Left colon (tissue), 2 donors: Measurements from ENCODE around the gene SPEG. TPM values are rescaled to one million over a fixed set of nuclear protein-coding genes. Genes with fewer than 3 reads are reported as not detected.
A peak's percentile ranks its signal among the peaks of the same experiment; 100 is the strongest.

Experiments used
- ATAC-seq: fragments of 200-7000 bp; cut with Tn5 transposase; one replicate; pipeline ENCODE4 v1.9.1; 2020; ENCODE audit warnings: mild to moderate bottlenecking, moderate library complexity
- DNase-seq, 2 donors: peaks; one replicate each; pipeline ENCODE4 v3.0.0-alpha.2; 2020
- intact Hi-C, 2 donors: fragments of 100-400 bp; cut with DNase I in 1 of 2; cut with micrococcal nuclease in 1 of 2; formaldehyde crosslinking; loops; one replicate each; pipeline versions ENCODE4 v1.11.2 to v1.14.0; 2022; cut with DNase I, micrococcal nuclease
- total RNA-seq, 2 donors: library from RNA; stranded (reverse); fragmentation: NEBNext Ultra II Directional; extraction: Animal tissue kit (Norgen Biotek cat#: 25700); gene quantifications; one replicate each; pipeline ENCODE4 v1.2.1, GENCODE V29; 2021
- donor health status: DM: no; HTN: no; CAD: no.
- donor health status: DM: yes; HTN: yes; CAD: no.

The SPEG gene
- total RNA-seq, 2 donors from 2014 or later, result 2.9 to 29.4 TPM

GRCh38 chr2:219496825-219497494 lies 62.3 kb downstream of the SPEG start:
- peak; percentile 51 to 56 for DNase-seq
- no peak for ATAC-seq
- intact Hi-C loops, result no loop called here

- intact Hi-C loops, result no loop called here
Measured at GRCh38 chr2:219497495-219498279, 63.0 kb downstream of the SPEG start.

GRCh38 chr2:219498280-219499057 lies 63.8 kb downstream of the SPEG start, which contains the start of gene GMPPA:
TSS of gene GMPPA (plus strand) at chr2:219498891. CDS start at chr2:219499976, 1,085 bp downstream.
- intact Hi-C loops, result no loop called here
- ATAC-seq (peak; percentile 88), DNase-seq (peak; percentile 97 to 98)

More at GRCh38 chr2:219497495-219498279, 63.0 kb downstream of the SPEG start:
- ATAC-seq, result peak; percentile 80
- DNase-seq, result peak; percentile 95 to 97

- ATAC-seq (no peak), DNase-seq (no peak)
- intact Hi-C loops, result no loop called here
Measured at GRCh38 chr2:219499058-219499307, 64.3 kb downstream of the SPEG start.

GRCh38 chr2:219499555-219499954 lies 64.9 kb downstream of the SPEG start:
- intact Hi-C loops, result no loop called here
- ATAC-seq (no peak), DNase-seq (no peak)

GRCh38 chr2:219500135-219500534 lies 65.5 kb downstream of the SPEG start:
- intact Hi-C loops, result no loop called here
- DNase-seq (no peak), ATAC-seq (no peak)

- no peak for DNase-seq
- no peak for ATAC-seq
- intact Hi-C loops, result no loop called here
Measured at GRCh38 chr2:219501849-219502248, 67.2 kb downstream of the SPEG start.

- ATAC-seq (no peak), DNase-seq (no peak)
- intact Hi-C loops, result no loop called here
Measured at GRCh38 chr2:219502618-219503017, 68.0 kb downstream of the SPEG start.

GRCh38 chr2:219505585-219505984 lies 70.9 kb downstream of the SPEG start:
- DNase-seq, result no peak
- ATAC-seq, result no peak
- intact Hi-C loops, result no loop called here

GRCh38 chr2:219506153-219506801 lies 71.6 kb downstream of the SPEG start:
- DNase-seq (no peak), ATAC-seq (no peak)
- intact Hi-C loops, result no loop called here

GRCh38 chr2:219506802-219507526 lies 72.3 kb downstream of the SPEG start:
- intact Hi-C loops, result no loop called here
- DNase-seq (no peak), ATAC-seq (no peak)

GRCh38 chr2:219507581-219508443 lies 73.2 kb downstream of the SPEG start:
- no peak for ATAC-seq
- DNase-seq, result no peak
- intact Hi-C loops, result no loop called here

- DNase-seq, result no peak
- intact Hi-C loops, result no loop called here
- ATAC-seq, result no peak
Measured at GRCh38 chr2:219508444-219508734, 73.7 kb downstream of the SPEG start.

GRCh38 chr2:219508971-219509779 lies 74.5 kb downstream of the SPEG start:
- peak; percentile 29 for ATAC-seq
- intact Hi-C loops, result no loop called here
- DNase-seq, result no peak

GRCh38 chr2:219509780-219510511 lies 75.3 kb downstream of the SPEG start:
- peak; percentile 50 to 66 for DNase-seq
- peak; percentile 81 for ATAC-seq
- intact Hi-C loops, result no loop called here

- intact Hi-C loops, result no loop called here
- no peak for DNase-seq
- no peak for ATAC-seq
Measured at GRCh38 chr2:219510512-219511135, 76.0 kb downstream of the SPEG start.
